GM12878 (cell line): ENCODE results near the gene OPA1. TPM values are rescaled to one million over a fixed set of nuclear protein-coding genes. Genes with fewer than 3 reads are reported as not detected.

Experiments used
- ATAC-seq: fragments of 200-7000 bp; cut with Tn5 transposase; 3 replicates; pipeline ENCODE4 v1.9.1; 2020; ENCODE audit warnings: mild to moderate bottlenecking, moderate library complexity
- BruUV-seq: library from RNA; stranded (reverse); fragments of 400-500 nt; replicated peaks from 2 replicates; lab custom pipeline; 2021; lab: Mats Ljungman, UMichigan
- CTCF ChIA-PET: fragments of 300-600 bp; sonication (Branson Sonifier 250); formaldehyde crosslinking; extraction: SDS; loops from one replicate; lab custom pipeline; 2021; ENCODE audit warnings: inconsistent platforms; lab: Yijun Ruan, JAX
- POLR2A ChIA-PET: fragments of 350-600 bp; formaldehyde crosslinking; extraction: SDS; loops from one replicate; lab custom pipeline; 2021; ENCODE audit warnings: inconsistent platforms; lab: Charles Lee
- RAD21 ChIA-PET: fragments of 300-600 bp; sonication (Branson Sonifier 250); formaldehyde crosslinking; loops from one replicate; lab custom pipeline; 2023; ENCODE audit warnings: antibody characterized with exemption; ENCODE audit not compliant: unreplicated experiment; lab: Charles Lee
- SMC1A ChIA-PET: fragments of 300-600 bp; sonication (Branson Sonifier 250); formaldehyde crosslinking; loops from one replicate; lab custom pipeline; 2023; ENCODE audit not compliant: unreplicated experiment, uncharacterized antibody; lab: Charles Lee
- DNase-seq: peaks from one replicate; pipeline ENCODE4 v3.0.0-alpha.2; 2011; ENCODE audit warnings: low read depth, low spot score
- FAIRE-seq: peaks from 3 replicates; lab custom pipeline; 2011; peaks lifted over from hg19 to GRCh38; lab: Jason Lieb, UNC
- H2AFZ ChIP-seq: 2 replicates; pipeline ENCODE4 v1.6.0; 2011; ENCODE audit warnings: low read depth, low read length, control low read depth; ENCODE audit not compliant: control insufficient read depth
- H3K27ac ChIP-seq: 2 replicates; pipeline ENCODE4 v1.5.1; 2011; ENCODE audit warnings: control low read depth; ENCODE audit not compliant: control insufficient read depth, insufficient read depth
- H3K27me3 ChIP-seq, 2 experiments: replicated peaks in 1 of 2; 2 replicates each; pipeline versions ENCODE4 v1.6.0 to v1.6.1; 2011; ENCODE audit warnings: low read length in 1 of 2; ENCODE audit not compliant: control insufficient read depth in 2 of 2, insufficient read depth in 2 of 2
- H3K36me3 ChIP-seq, 2 experiments: 2 replicates each; pipeline ENCODE4 v1.5.1; 2011; ENCODE audit warnings: low read length in 1 of 2; ENCODE audit not compliant: control insufficient read depth in 2 of 2, insufficient read depth in 2 of 2
- H3K4me1 ChIP-seq: 2 replicates; pipeline ENCODE4 v1.6.1; 2011; ENCODE audit warnings: mild to moderate bottlenecking, low read length, moderate library complexity, mixed read lengths; ENCODE audit not compliant: control insufficient read depth, insufficient read depth
- H3K4me2 ChIP-seq: 2 replicates; pipeline ENCODE4 v1.6.0; 2011; ENCODE audit warnings: control low read depth; ENCODE audit not compliant: control insufficient read depth, insufficient read depth
- H3K4me3 ChIP-seq: fragments of 200-600 bp; sonication (generic); 2 replicates; pipeline ENCODE4 v1.5.1; 2016
- H3K79me2 ChIP-seq: 2 replicates; pipeline ENCODE4 v1.6.0; 2011; ENCODE audit warnings: low read length; ENCODE audit not compliant: control insufficient read depth, insufficient read depth
- H3K9ac ChIP-seq: 2 replicates; pipeline ENCODE4 v1.8.0; 2011; ENCODE audit warnings: low read length, control low read depth, mixed read lengths; ENCODE audit not compliant: control insufficient read depth, insufficient read depth
- H3K9me3 ChIP-seq: replicated peaks from 3 replicates; pipeline ENCODE4 v1.5.1; 2011; ENCODE audit warnings: mild to moderate bottlenecking, low read length; ENCODE audit not compliant: control insufficient read depth, insufficient read depth
- H4K20me1 ChIP-seq: 2 replicates; pipeline ENCODE4 v1.6.0; 2011; ENCODE audit not compliant: control insufficient read depth, insufficient read depth
- HCFC1 ChIP-seq: fragments of 150-350 bp; IDR thresholded peaks from 2 replicates; pipeline ENCODE4 v1.6.1; 2014; ENCODE audit warnings: low read length
- RAD51 ChIP-seq: fragments of 450-650 bp; IDR thresholded peaks from 2 replicates; pipeline ENCODE4 v1.6.1; 2016; ENCODE audit warnings: moderate library complexity, mild to moderate bottlenecking, inconsistent platforms
- RELA ChIP-seq: fragments of 450-650 bp; IDR thresholded peaks from 2 replicates; pipeline ENCODE4 v1.8.0; 2014; ENCODE audit warnings: borderline replicate concordance; ENCODE audit not compliant: partially characterized antibody
- RFX5 ChIP-seq: IDR thresholded peaks from 2 replicates; pipeline ENCODE4 v1.6.1; 2011; ENCODE audit warnings: low read depth, low read length, improper control_type of control experiment
- WGBS: methylation state at CpG from one replicate; pipeline ENCODE4 v1.1.6; 2016; ENCODE audit warnings: low lambda C conversion rate; ENCODE audit not compliant: insufficient replicate concordance, insufficient coverage; ENCODE audit errors: missing lambda C conversion rate; 5-methylcytosine and 5-hydroxymethylcytosine counted together
- in situ Hi-C: fragments of 300-500 bp; cut with MboI; formaldehyde crosslinking; loops from 9 replicates; pipeline ENCODE4 v1.14.3; 2018; ENCODE audit warnings: mixed read lengths
- intact Hi-C: fragments of 100-400 bp; cut with micrococcal nuclease; formaldehyde crosslinking; loops from one replicate; pipeline ENCODE4 v1.14.2; 2022; ENCODE audit not compliant: unreplicated experiment
- polyA plus RNA-seq, 11 experiments: library from polyadenylated mRNA; depleted of rRNA in 4 of 11; unstranded in 6 of 11; stranded (reverse) in 5 of 11; fragments of >200 nt; fragmentation: Nextera tagmentation in 4 of 11; fragmentation: Illumina TruSeq in 1 of 11; extraction: Ambion mirVana in 4 of 11; extraction: Trizol in 1 of 11; gene quantifications; 1 replicate in 1 of 11; 2 replicates in 10 of 11; pipeline versions ENCODE4 v1.2.1 to v1.2.3, GENCODE V29; 2011 to 2016; ENCODE audit warnings: inconsistent platforms in 2 of 11, missing spikeins in 2 of 11, low read depth in 1 of 11
- total RNA-seq, 4 experiments: library from RNA; depleted of rRNA in 3 of 4; stranded (reverse); fragments of >200 nt in 3 of 4; fragmentation: Illumina TruSeq in 1 of 4; extraction: Trizol in 1 of 4; gene quantifications; 2 replicates each; pipeline versions ENCODE4 v1.2.1 to v1.2.3, GENCODE V29; 2013 to 2021
- TF ChIP-seq, protein P1 (sequence below): fragments of 450-650 bp; formaldehyde crosslinking; IDR thresholded peaks from 2 replicates; pipeline ENCODE4 v1.4.0; 2020; ENCODE audit warnings: mild to moderate bottlenecking, moderate library complexity

Gene OPA1
- total and polyA plus RNA-seq, 10 of the 15 experiments (the other 5 are each of a cell fraction or from before 2014, with no cell fraction given), result 14.7 to 108 (median 59.3) TPM

DNA sequence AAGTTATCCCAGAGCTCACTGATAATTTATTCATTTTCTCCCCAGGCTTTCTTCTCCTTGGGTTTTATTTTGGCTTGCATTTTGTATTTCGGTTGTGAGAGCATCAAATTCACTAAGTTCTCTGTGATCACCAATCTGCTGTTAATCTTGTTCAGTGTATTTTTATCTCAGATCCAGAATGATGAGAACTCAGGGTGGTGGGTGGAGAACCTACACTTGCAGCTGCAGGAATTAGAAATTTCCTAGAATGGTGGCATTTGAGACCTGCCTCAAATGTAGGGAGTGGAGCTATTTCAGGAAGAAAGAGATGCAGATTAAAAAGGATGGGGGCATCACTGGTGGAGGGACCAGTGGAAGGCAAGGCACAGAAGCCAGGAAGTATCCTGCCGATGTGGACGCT, 129.6 kb downstream of the OPA1 start (continued):
- TF ChIP-seq HCFC1 (no peak), RAD51 (no peak)

DNA sequence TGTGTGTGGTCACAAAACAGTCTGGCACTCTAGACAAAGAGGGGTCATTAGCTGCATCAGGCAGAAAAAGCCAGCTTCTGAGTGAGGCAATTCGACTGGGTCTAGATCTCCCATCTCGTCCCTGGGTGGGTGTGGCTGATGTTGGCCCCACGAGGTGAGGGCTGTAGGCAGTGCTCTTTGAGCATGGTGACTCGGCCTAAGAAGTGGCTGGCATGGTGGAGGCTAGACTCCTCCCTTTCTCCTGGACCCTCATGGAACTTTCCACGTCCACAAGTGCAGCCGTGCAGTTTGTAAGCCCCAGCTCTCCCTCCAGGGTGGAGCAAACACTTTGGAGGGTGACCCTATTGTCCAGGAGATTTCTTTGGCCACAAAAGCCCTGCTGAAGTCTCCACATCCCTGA, 134.1 kb downstream of the OPA1 start:
- H3K79me2 ChIP-seq, result no peaks in the 10 kb centered on the region
- ATAC-seq, result no peak
- WGBS, result 31% methylated on average over 6 of the region's 6 CpGs
- H2AFZ ChIP-seq, result no peak overlapping the region
- no peaks in the 10 kb centered on the region; a peak in 1 of 4 replicates for H3K27me3 ChIP-seq
- no peak for TF ChIP-seq HCFC1
- TF ChIP-seq RELA, result no peak
- TF ChIP-seq RFX5, result no peak
- TF ChIP-seq, protein P1, sequence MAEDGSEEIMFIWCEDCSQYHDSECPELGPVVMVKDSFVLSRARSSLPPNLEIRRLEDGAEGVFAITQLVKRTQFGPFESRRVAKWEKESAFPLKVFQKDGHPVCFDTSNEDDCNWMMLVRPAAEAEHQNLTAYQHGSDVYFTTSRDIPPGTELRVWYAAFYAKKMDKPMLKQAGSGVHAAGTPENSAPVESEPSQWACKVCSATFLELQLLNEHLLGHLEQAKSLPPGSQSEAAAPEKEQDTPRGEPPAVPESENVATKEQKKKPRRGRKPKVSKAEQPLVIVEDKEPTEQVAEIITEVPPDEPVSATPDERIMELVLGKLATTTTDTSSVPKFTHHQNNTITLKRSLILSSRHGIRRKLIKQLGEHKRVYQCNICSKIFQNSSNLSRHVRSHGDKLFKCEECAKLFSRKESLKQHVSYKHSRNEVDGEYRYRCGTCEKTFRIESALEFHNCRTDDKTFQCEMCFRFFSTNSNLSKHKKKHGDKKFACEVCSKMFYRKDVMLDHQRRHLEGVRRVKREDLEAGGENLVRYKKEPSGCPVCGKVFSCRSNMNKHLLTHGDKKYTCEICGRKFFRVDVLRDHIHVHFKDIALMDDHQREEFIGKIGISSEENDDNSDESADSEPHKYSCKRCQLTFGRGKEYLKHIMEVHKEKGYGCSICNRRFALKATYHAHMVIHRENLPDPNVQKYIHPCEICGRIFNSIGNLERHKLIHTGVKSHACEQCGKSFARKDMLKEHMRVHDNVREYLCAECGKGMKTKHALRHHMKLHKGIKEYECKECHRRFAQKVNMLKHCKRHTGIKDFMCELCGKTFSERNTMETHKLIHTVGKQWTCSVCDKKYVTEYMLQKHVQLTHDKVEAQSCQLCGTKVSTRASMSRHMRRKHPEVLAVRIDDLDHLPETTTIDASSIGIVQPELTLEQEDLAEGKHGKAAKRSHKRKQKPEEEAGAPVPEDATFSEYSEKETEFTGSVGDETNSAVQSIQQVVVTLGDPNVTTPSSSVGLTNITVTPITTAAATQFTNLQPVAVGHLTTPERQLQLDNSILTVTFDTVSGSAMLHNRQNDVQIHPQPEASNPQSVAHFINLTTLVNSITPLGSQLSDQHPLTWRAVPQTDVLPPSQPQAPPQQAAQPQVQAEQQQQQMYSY, result no peak
- no peak overlapping the region for H3K27ac ChIP-seq
- ChIA-PET CTCF (no interaction called here), POLR2A (no interaction called here), SMC1A (interaction anchor here (1.9 kb wide), 1 partner anchor 15 kb away, joined by 4 read pairs; no protein-coding TSS in a partner anchor), RAD21 (no interaction called here)
- no peak for FAIRE-seq
- H3K9me3 ChIP-seq, result no peaks in the 10 kb centered on the region
- no peak overlapping the region for H3K9ac ChIP-seq
- no peak overlapping the region for H3K4me3 ChIP-seq
- in situ Hi-C loops (no loop called here), intact Hi-C loops (loop anchor here (10.0 kb wide), 1 partner anchor 432 kb away; no protein-coding TSS in a partner anchor)
- no peak for DNase-seq
- H3K36me3 ChIP-seq, result no peaks in the 10 kb centered on the region
- H4K20me1 ChIP-seq, result no peaks in the 10 kb centered on the region
- BruUV-seq, result no TSS peak
- no peaks in the 10 kb centered on the region for H3K4me1 ChIP-seq
- H3K4me2 ChIP-seq, result no peak overlapping the region
